Panc1 (cell line): Measurements from ENCODE around the gene CLHC1. TPM values are rescaled to one million over a fixed set of nuclear protein-coding genes. Genes with fewer than 3 reads are reported as not detected.

ENCODE experiments used
- ATAC-seq: fragments of 200-7000 bp; cut with Tn5 transposase; 2 replicates; pipeline ENCODE4 v1.9.1; 2020; ENCODE audit warnings: mild to moderate bottlenecking, moderate library complexity
- BruUV-seq: library from RNA; stranded (reverse); fragments of 400-500 nt; replicated peaks from 2 replicates; lab custom pipeline; 2021; lab: Mats Ljungman, UMichigan
- CTCF ChIA-PET: fragments of 300-600 bp; sonication (Branson Sonifier 250); formaldehyde crosslinking; loops from one replicate; lab custom pipeline; 2022; ENCODE audit warnings: antibody characterized with exemption; lab: Charles Lee
- POLR2A ChIA-PET: fragments of 300-600 bp; sonication (Branson Sonifier 250); formaldehyde crosslinking; loops from one replicate; lab custom pipeline; 2022; ENCODE audit warnings: antibody characterized with exemption; lab: Charles Lee
- DNase-seq: peaks from one replicate; pipeline ENCODE4 v3.0.0-alpha.2; 2010; ENCODE audit warnings: low read depth, low spot score
- H3K27ac ChIP-seq: 2 replicates; pipeline ENCODE4 v1.5.1; 2011; ENCODE audit warnings: mild to moderate bottlenecking, low read length, inconsistent platforms
- H3K27me3 ChIP-seq: fragments of 200-500 bp; sonication (Bioruptor generic); 2 replicates; pipeline ENCODE4 v1.6.0; 2014; ENCODE audit warnings: low read length, inconsistent platforms; ENCODE audit not compliant: control insufficient read depth, insufficient read depth
- H3K36me3 ChIP-seq: fragments of 200-500 bp; sonication (Bioruptor generic); 2 replicates; pipeline ENCODE4 v1.5.1; 2014; ENCODE audit warnings: inconsistent platforms, mild to moderate bottlenecking, low read length, moderate library complexity; ENCODE audit not compliant: control insufficient read depth, insufficient read depth
- H3K4me1 ChIP-seq: 2 replicates; pipeline ENCODE4 v1.5.1; 2011; ENCODE audit warnings: inconsistent platforms, mild to moderate bottlenecking, low read length, moderate library complexity; ENCODE audit not compliant: control insufficient read depth, insufficient read depth
- H3K4me3 ChIP-seq, 2 experiments: 2 replicates each; pipeline ENCODE4 v1.5.1; 2011 to 2012; ENCODE audit warnings: low read depth in 2 of 2, low read length in 2 of 2, mild to moderate bottlenecking in 2 of 2, inconsistent platforms in 1 of 2, moderate library complexity in 1 of 2
- H3K9me3 ChIP-seq: fragments of 200-500 bp; sonication (Bioruptor generic); 2 replicates; pipeline ENCODE4 v1.5.1; 2014; ENCODE audit warnings: low read depth, mild to moderate bottlenecking, inconsistent platforms, low read length, moderate library complexity; ENCODE audit not compliant: control insufficient read depth, insufficient read depth
- POLR2AphosphoS5 ChIP-seq: IDR thresholded peaks from 2 replicates; pipeline ENCODE4 v1.6.1; 2012; ENCODE audit warnings: mild to moderate bottlenecking, low read depth, low read length, moderate library complexity
- SIN3A ChIP-seq: IDR thresholded peaks from 2 replicates; pipeline ENCODE4 v1.6.1; 2012; ENCODE audit warnings: low read depth, mild to moderate bottlenecking, low read length, moderate library complexity, borderline replicate concordance; ENCODE audit not compliant: insufficient read depth
- TCF7L2 ChIP-seq: IDR thresholded peaks from 2 replicates; pipeline ENCODE4 v1.6.1; 2011; ENCODE audit warnings: mild to moderate bottlenecking, low read depth, low read length, inconsistent platforms
- in situ Hi-C: cut with HindIII; loops from 2 replicates; pipeline ENCODE4 v1.10.0; 2016; ENCODE audit warnings: low sequenced_read_pairs, low pct_unique_long_range_greater_than_20kb
- intact Hi-C: fragments of 100-400 bp; cut with micrococcal nuclease; formaldehyde crosslinking; loops from one replicate; pipeline ENCODE4 v1.10.0; 2022; ENCODE audit not compliant: unreplicated experiment
- total RNA-seq: library from RNA; stranded (reverse); gene quantifications from one replicate; pipeline ENCODE4 v1.2.1, GENCODE V29; 2021; ENCODE audit not compliant: unreplicated experiment
- TF ChIP-seq, protein P1 (sequence below), 2 experiments: IDR thresholded peaks; 2 replicates each; pipeline ENCODE4 v1.6.1; 2011 to 2012; ENCODE audit warnings: low read depth in 2 of 2, control low read depth in 1 of 2, low read length in 1 of 2, mild to moderate bottlenecking in 1 of 2, moderate library complexity in 1 of 2; ENCODE audit not compliant: insufficient read depth in 1 of 2
- TF ChIP-seq, protein P2 (sequence below): fragments of 450-650 bp; IDR thresholded peaks from 2 replicates; pipeline ENCODE4 v1.5.1; 2017; ENCODE audit warnings: mild to moderate bottlenecking

The CLHC1 gene
- total RNA-seq, 1 experiment from 2014 or later = 3.6 TPM

DNA sequence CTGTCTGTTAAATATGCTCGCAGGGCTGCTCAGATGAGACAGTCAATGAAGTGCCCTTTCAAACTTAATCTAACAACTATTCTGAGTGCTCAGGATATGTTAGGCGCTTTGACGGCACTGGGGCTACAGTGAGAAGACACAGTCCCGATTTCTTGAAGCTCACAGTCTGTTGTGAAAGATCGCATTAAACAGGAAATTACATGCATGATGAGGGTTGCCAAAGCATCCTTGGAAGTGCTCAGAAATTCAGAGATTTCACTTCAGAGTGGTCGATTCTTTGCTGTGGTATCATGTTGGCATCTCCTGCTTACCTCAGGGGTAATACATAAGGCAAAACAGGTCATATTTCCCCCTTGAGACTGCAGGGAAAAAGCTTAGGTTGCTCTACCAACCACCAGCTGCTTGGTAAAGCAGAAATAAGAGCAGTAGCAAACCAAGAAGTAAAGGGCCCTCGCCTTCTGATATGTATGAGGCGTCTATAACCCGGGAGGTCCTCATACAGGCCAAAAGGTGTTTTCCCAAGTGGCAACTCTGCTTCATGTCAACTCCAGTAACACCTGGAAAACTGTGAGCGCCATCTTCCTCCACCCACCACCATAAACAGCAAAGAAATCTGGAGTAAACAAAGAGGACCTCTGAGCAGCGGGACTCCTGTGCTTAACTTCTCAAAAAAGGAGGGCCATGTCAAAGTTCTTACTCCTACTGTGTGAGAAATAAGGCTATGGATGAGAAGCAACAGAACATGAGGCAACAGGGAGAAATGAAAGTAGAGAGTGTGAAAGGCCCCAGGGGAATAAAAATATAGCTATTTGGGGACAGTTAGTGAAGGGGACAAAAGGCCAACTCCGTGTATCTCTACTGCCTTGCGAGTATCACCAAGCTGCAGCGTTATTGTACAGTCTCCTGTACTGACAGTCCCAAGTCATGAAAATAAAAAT is 79.3 kb downstream of the CLHC1 start:
- H3K27ac ChIP-seq = peak overlapping the region; percentile 8; the same call in 1 of the 2 replicates
- H3K4me1 ChIP-seq = peaks cover 11% of the 10 kb centered on the region
- CTCF ChIA-PET = interaction anchor here (0.6 kb wide), 1 partner anchor 1219 kb away, joined by 7 read pairs; no protein-coding TSS in a partner anchor
- TF ChIP-seq, protein P1, sequence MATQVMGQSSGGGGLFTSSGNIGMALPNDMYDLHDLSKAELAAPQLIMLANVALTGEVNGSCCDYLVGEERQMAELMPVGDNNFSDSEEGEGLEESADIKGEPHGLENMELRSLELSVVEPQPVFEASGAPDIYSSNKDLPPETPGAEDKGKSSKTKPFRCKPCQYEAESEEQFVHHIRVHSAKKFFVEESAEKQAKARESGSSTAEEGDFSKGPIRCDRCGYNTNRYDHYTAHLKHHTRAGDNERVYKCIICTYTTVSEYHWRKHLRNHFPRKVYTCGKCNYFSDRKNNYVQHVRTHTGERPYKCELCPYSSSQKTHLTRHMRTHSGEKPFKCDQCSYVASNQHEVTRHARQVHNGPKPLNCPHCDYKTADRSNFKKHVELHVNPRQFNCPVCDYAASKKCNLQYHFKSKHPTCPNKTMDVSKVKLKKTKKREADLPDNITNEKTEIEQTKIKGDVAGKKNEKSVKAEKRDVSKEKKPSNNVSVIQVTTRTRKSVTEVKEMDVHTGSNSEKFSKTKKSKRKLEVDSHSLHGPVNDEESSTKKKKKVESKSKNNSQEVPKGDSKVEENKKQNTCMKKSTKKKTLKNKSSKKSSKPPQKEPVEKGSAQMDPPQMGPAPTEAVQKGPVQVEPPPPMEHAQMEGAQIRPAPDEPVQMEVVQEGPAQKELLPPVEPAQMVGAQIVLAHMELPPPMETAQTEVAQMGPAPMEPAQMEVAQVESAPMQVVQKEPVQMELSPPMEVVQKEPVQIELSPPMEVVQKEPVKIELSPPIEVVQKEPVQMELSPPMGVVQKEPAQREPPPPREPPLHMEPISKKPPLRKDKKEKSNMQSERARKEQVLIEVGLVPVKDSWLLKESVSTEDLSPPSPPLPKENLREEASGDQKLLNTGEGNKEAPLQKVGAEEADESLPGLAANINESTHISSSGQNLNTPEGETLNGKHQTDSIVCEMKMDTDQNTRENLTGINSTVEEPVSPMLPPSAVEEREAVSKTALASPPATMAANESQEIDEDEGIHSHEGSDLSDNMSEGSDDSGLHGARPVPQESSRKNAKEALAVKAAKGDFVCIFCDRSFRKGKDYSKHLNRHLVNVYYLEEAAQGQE (IDR thresholded peaks at IDR 0.05; ENCODE audit: insufficient read depth in 1 of 2, low read depth in 2 of 2, low read length in 1 of 2) = no peak
- TF ChIP-seq POLR2AphosphoS5 = no peak
- no peak for TF ChIP-seq SIN3A
- no peak for TF ChIP-seq TCF7L2
- TF ChIP-seq, protein P2, sequence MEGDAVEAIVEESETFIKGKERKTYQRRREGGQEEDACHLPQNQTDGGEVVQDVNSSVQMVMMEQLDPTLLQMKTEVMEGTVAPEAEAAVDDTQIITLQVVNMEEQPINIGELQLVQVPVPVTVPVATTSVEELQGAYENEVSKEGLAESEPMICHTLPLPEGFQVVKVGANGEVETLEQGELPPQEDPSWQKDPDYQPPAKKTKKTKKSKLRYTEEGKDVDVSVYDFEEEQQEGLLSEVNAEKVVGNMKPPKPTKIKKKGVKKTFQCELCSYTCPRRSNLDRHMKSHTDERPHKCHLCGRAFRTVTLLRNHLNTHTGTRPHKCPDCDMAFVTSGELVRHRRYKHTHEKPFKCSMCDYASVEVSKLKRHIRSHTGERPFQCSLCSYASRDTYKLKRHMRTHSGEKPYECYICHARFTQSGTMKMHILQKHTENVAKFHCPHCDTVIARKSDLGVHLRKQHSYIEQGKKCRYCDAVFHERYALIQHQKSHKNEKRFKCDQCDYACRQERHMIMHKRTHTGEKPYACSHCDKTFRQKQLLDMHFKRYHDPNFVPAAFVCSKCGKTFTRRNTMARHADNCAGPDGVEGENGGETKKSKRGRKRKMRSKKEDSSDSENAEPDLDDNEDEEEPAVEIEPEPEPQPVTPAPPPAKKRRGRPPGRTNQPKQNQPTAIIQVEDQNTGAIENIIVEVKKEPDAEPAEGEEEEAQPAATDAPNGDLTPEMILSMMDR = no peak
- H3K9me3 ChIP-seq = no peaks in the 10 kb centered on the region
- H3K27me3 ChIP-seq = no peaks in the 10 kb centered on the region
- no peak overlapping the region for H3K4me3 ChIP-seq
- in situ Hi-C loops (loop anchor here (25.0 kb wide), 1 partner anchor 115 kb away; no protein-coding TSS in a partner anchor), intact Hi-C loops (no loop called here)
- DNase-seq (no peak), ATAC-seq (no peak)
- H3K36me3 ChIP-seq = no peaks in the 10 kb centered on the region
- no TSS peak for BruUV-seq
- POLR2A ChIA-PET = interaction anchor here (0.5 kb wide), 1 partner anchor 102 kb away, joined by 4 read pairs; the partner anchor contains the start of gene RTN4

- no peak overlapping the region for H3K27ac ChIP-seq
- no peaks in the 10 kb centered on the region for H3K36me3 ChIP-seq
- H3K9me3 ChIP-seq = no peaks in the 10 kb centered on the region
- intact Hi-C loops (no loop called here), in situ Hi-C loops (loop anchor here (25.0 kb wide), 1 partner anchor 115 kb away; no protein-coding TSS in a partner anchor)
- TF ChIP-seq TCF7L2 = no peak
- TF ChIP-seq POLR2AphosphoS5 = no peak
- TF ChIP-seq, protein P2 = no peak
- no peak for TF ChIP-seq SIN3A
- TF ChIP-seq, protein P1 (IDR thresholded peaks at IDR 0.05; ENCODE audit: insufficient read depth in 1 of 2, low read depth in 2 of 2, low read length in 1 of 2) = no peak
- no peaks in the 10 kb centered on the region for H3K27me3 ChIP-seq
- no peak overlapping the region for H3K4me3 ChIP-seq
- peaks cover 3% of the 10 kb centered on the region; the same call in 1 of the 2 replicates for H3K4me1 ChIP-seq
- no peak for DNase-seq
- no TSS peak for BruUV-seq
- ATAC-seq = no peak
- ChIA-PET CTCF (no interaction called here), POLR2A (interaction anchor here (0.5 kb wide), 1 partner anchor 101 kb away, joined by 4 read pairs; the partner anchor contains the start of gene RTN4)
These were observed 80.2 kb downstream of the CLHC1 start for GRCh38 chr2:55151733-55152433.
